Left lobe of liver (tissue), 2 donors: ENCODE results near the gene COL23A1. TPM values are rescaled to one million over a fixed set of nuclear protein-coding genes. Genes with fewer than 3 reads are reported as not detected.
"Not testable (repeated sequence)": the region's sequence is repeated elsewhere in the genome, so short reads cannot be mapped to it uniquely, and the experiment has no call there.

Source experiments
- ATAC-seq: fragments of 200-7000 bp; cut with Tn5 transposase; one replicate; pipeline ENCODE4 v1.9.1; 2020; ENCODE audit warnings: mild to moderate bottlenecking, moderate library complexity
- DNase-seq: peaks from one replicate; pipeline ENCODE4 v3.0.0-alpha.2; 2020; ENCODE audit warnings: low spot score
- total RNA-seq: library from RNA; stranded (reverse); gene quantifications from one replicate; pipeline ENCODE4 v1.2.1, GENCODE V29; 2021
- donor health status: DM: no; HTN: no; CAD: no; lungs with moderate emphysema.
- donor health status: DM: no; HTN: yes; CAD: no.

COL23A1 gene
- total RNA-seq, 1 donor from 2014 or later: 1.2 TPM

GRCh38 chr5:178239626-178240301, 350.4 kb downstream of the COL23A1 start:
- DNase-seq: peak; percentile 83
- ATAC-seq: peak; percentile 35

GRCh38 chr5:178238711-178239592, 351.2 kb downstream of the COL23A1 start:
- ATAC-seq: peak; percentile 38
- DNase-seq: peak; percentile 71

GRCh38 chr5:178238313-178238635, 351.9 kb downstream of the COL23A1 start:
- ATAC-seq (no peak), DNase-seq (no peak)

- no peak for DNase-seq
- no peak for ATAC-seq
Measured at GRCh38 chr5:178237431-178238312, 352.5 kb downstream of the COL23A1 start.

- ATAC-seq: peak; percentile 38
- DNase-seq: peak; percentile 92
Measured at GRCh38 chr5:178236679-178237078, 353.5 kb downstream of the COL23A1 start.

- ATAC-seq (no peak), DNase-seq (no peak)
Measured at GRCh38 chr5:178236126-178236525, 354.1 kb downstream of the COL23A1 start.

- no peak for ATAC-seq
- DNase-seq: no peak
Measured at GRCh38 chr5:178235588-178235974, 354.6 kb downstream of the COL23A1 start.

- peak; percentile 78 for DNase-seq
- peak; percentile 24 for ATAC-seq
Measured at GRCh38 chr5:178234750-178235587, 355.2 kb downstream of the COL23A1 start.

GRCh38 chr5:178234121-178234749, 356.0 kb downstream of the COL23A1 start:
- DNase-seq: no peak

GRCh38 chr5:178232920-178233429, 357.2 kb downstream of the COL23A1 start:
- no peak for DNase-seq

More at GRCh38 chr5:178234121-178234749, 356.0 kb downstream of the COL23A1 start:
- ATAC-seq: no peak

GRCh38 chr5:178232124-178232919, 357.9 kb downstream of the COL23A1 start, which contains the start of gene PHYKPL:
Gene PHYKPL, minus strand, starts transcription at chr5:178232802. Its CDS starts 252 bp downstream, at chr5:178232550.
- peak; percentile 62 for ATAC-seq
- DNase-seq: peak; percentile 79

More at GRCh38 chr5:178232920-178233429, 357.2 kb downstream of the COL23A1 start:
- peak; percentile 0 for ATAC-seq

- no peak for DNase-seq
Measured at GRCh38 chr5:178231539-178232123, 358.6 kb downstream of the COL23A1 start.

GRCh38 chr5:178230879-178231538, 359.2 kb downstream of the COL23A1 start:
- DNase-seq: peak; percentile 93
- ATAC-seq: peak; percentile 59

More at GRCh38 chr5:178231539-178232123, 358.6 kb downstream of the COL23A1 start:
- peak; percentile 4 for ATAC-seq

GRCh38 chr5:178229861-178230260, 360.3 kb downstream of the COL23A1 start:
- ATAC-seq (no peak), DNase-seq (no peak)

- not testable (repeated sequence) for DNase-seq, ATAC-seq
Measured at GRCh38 chr5:178229111-178229510, 361.1 kb downstream of the COL23A1 start.

GRCh38 chr5:178228609-178229008, 361.6 kb downstream of the COL23A1 start:
- DNase-seq: no peak

GRCh38 chr5:178227929-178228328, 362.3 kb downstream of the COL23A1 start:
- DNase-seq (no peak), ATAC-seq (no peak)

More at GRCh38 chr5:178228609-178229008, 361.6 kb downstream of the COL23A1 start:
- no peak for ATAC-seq
